Skeletal muscle satellite cell (primary cell): Measurements from ENCODE around the gene ERN1.

Experiments used
- H3K27me3 ChIP-seq: 2 replicates; pipeline ENCODE4 v1.7.0; 2013; ENCODE audit warnings: low read length; ENCODE audit not compliant: control insufficient read depth, insufficient read depth
- H3K36me3 ChIP-seq: 2 replicates; pipeline ENCODE4 v1.7.0; 2013; ENCODE audit warnings: mild to moderate bottlenecking, control low read depth, low read length; ENCODE audit not compliant: insufficient read depth
- H3K4me1 ChIP-seq: 2 replicates; pipeline ENCODE4 v1.7.0; 2013; ENCODE audit warnings: low read length; ENCODE audit not compliant: control insufficient read depth, insufficient read depth
- H3K4me2 ChIP-seq: 2 replicates; pipeline ENCODE4 v1.7.0; 2013; ENCODE audit warnings: mild to moderate bottlenecking, low read length
- H3K4me3 ChIP-seq: 2 replicates; pipeline ENCODE4 v1.7.0; 2013; ENCODE audit warnings: low read length
- H3K9ac ChIP-seq: 2 replicates; pipeline ENCODE4 v1.7.0; 2013; ENCODE audit warnings: mild to moderate bottlenecking, low read depth, low read length, moderate library complexity
- H3K9me3 ChIP-seq: replicated peaks from 2 replicates; pipeline ENCODE4 v1.7.0; 2013; ENCODE audit warnings: mild to moderate bottlenecking, control low read depth, low read length

ERN1 gene

DNA sequence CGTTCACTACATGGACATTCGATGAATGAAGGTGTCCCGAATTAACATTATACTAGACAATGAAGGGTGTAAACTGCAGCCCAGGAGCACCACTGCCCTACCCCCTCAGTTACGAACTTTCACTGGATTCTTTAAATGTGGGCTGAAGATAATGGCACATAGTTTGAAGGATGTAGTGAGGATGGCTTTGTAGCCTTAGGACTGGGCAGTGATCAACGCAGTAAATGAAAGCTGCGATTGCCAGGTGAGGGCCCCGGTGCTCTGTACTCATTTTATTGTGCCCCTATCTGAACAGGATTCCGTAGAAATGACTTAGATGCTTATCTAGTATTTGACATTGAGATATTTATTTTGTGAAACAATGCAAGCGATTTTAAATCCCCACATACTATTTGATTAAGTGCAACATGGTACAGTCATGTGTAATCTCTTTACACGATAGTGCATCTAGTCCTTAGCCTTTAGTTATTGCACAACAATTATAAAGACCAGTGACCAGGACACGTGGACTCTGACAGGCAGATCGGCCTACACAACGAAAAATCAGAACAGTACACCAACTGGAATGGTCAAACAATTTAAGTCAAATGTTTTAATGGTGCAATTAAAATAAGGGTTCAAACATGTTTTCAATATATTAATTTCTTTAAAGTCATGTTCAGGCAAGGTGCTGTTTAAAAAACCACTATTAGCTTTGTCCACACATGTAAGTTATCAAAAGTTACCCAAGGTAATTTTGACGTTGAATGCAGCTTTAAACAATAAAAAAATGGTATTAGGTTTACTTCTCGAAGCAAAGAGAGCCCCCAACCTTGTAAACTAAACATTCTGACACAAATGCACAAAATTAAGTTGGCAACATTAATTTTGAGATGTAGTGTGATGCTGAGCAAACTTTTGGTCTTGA, 17.4 kb upstream of the ERN1 start:
- peak overlapping the region; percentile 87 for H3K4me3 ChIP-seq
- peaks cover 24% of the 10 kb centered on the region for H3K4me1 ChIP-seq
- H3K27me3 ChIP-seq: no peaks in the 10 kb centered on the region
- peak overlapping the region; percentile 95 for H3K9ac ChIP-seq
- peak overlapping the region; percentile 97 for H3K4me2 ChIP-seq
- H3K36me3 ChIP-seq: peaks cover 9% of the 10 kb centered on the region
- no peaks in the 10 kb centered on the region for H3K9me3 ChIP-seq

DNA sequence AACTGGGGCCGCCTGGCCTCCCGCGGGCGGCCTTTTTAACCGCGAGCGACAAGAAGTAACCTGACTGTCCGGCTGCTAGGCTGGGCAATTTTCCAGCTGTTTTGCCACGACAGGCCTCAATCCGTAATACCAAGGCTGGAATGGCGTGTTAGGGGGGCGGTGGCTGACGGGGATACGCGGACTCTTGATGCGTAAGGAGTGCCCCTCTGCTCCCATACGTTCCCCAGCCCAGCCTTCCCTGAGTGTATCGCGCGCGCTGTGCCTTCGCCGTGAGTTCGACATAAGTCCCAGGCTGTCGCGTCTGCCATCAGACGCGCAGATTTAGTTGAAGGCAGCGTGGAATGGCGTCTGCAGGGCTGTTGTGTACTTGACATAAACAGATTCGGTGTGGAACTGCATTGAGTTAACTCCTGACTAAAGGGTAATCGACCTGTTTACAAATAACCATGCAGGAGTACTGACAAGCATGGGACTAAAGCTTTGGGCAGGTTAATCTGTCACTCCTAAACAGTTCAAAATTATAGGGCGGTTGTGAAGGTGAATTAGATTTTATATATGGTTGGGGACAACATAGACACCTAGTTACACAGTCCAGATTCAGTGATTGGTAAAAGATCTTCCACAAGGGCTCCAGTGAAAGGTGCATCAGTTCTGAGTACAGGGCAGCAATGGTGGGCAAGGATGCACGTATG, 16.6 kb upstream of the ERN1 start:
- Histone ChIP-seq H3K4me3 (peak overlapping the region; percentile 87), H3K36me3 (peaks cover 9% of the 10 kb centered on the region), H3K9ac (peak overlapping the region; percentile 95), H3K4me1 (peaks cover 24% of the 10 kb centered on the region), H3K9me3 (no peaks in the 10 kb centered on the region), H3K4me2 (peak overlapping the region; percentile 97), H3K27me3 (no peaks in the 10 kb centered on the region)

DNA sequence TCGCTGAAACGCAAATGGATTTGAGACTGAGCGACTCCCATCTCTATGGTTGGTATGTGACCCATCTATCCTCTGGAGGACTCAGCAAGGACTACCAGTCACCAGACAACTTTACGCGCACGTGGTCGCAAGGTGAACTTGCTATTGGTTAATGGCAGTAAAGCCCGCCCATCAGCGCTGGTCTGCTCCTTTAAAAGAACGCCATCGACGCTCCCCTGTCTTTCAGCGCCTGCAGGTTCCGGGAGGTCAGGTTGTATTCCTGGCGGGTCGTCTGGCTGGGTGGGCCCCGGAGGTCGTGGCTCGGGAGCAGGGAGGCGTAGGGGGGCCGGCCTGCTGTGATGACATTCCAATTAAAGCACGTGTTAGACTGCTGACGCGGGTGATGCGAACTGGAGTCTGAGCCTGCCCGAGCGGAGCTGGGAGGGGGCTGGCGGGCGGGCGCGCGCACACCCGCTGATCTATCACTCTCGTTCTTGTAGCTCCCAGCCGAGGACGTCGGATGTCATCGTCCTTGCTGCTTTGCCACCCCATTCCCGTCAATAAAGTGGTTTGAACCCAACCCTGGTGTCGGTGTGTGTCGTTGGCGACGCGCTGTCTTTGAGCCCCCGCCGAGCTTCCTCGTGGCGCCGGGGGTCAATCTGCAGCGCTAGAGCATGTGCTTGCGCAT, 15.9 kb upstream of the ERN1 start:
- peaks cover 9% of the 10 kb centered on the region for H3K36me3 ChIP-seq
- H3K4me1 ChIP-seq: peaks cover 24% of the 10 kb centered on the region
- H3K9ac ChIP-seq: peak overlapping the region; percentile 95
- H3K4me3 ChIP-seq: peak overlapping the region; percentile 87
- peak overlapping the region; percentile 97 for H3K4me2 ChIP-seq
- no peaks in the 10 kb centered on the region for H3K9me3 ChIP-seq
- H3K27me3 ChIP-seq: no peaks in the 10 kb centered on the region

DNA sequence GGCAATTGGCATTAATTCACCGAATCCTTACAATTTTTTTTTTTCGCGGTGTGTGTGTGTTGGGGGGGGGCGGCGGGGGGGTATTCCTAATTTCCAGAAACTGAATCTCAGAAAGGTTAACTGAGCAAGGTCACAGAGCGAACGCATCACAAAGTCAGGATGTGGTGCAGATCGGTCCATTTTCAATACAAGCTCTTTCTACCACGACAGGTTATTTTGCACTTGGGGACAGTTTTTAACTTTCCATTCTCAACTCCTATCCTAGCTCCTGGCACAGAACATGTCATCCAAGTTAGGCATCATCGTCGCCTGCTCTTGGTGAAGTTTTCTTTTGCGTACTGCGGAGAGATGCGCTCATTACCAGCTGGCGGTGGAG, 15.4 kb upstream of the ERN1 start:
- Histone ChIP-seq H3K4me2 (peak overlapping the region; percentile 88), H3K9me3 (no peaks in the 10 kb centered on the region), H3K36me3 (peaks cover 9% of the 10 kb centered on the region), H3K9ac (peak overlapping the region; percentile 69), H3K27me3 (no peaks in the 10 kb centered on the region), H3K4me1 (peaks cover 20% of the 10 kb centered on the region), H3K4me3 (peak overlapping the region; percentile 87)

DNA sequence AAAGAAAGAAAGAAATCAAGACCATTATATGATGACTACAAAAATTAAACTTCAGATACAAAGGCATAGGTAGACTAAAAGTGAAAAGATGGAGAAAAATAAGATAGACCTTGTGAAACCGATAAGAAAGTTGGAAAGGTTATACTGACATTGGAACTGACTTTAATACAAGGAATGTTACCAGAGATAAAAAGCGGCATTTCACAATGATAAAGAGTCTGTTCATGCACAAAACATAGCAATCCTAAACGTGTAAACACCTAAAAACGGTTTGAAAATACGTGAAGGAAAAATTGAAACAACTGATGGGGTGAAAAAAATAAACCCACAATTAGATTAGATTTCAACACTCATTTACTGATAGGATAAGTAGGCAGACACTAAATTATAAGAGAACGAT, 9.6 kb upstream of the ERN1 start:
- H3K9me3 ChIP-seq: no peaks in the 10 kb centered on the region
- H3K36me3 ChIP-seq: no peaks in the 10 kb centered on the region
- H3K9ac ChIP-seq: no peak overlapping the region
- H3K4me2 ChIP-seq: no peak overlapping the region
- H3K27me3 ChIP-seq: no peaks in the 10 kb centered on the region
- H3K4me1 ChIP-seq: no peaks in the 10 kb centered on the region
- H3K4me3 ChIP-seq: no peak overlapping the region

DNA sequence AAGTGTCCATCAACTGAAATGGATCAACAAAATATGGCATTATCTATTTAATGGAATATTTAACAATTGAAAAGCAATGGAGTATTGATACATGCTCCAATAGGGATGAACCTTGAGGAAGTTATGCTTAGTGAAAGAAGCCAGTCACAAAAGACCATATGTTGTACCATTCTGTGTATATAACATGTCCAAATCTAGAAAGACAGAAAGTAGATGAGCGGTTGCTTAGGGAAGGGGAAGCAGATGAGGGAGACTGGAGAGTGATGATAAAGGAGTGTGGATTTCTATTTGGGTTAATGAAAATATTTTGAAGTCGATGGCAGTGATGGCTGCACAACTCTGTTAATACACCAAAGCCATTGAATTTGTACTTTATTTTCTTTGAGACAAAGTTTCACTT, 8.5 kb upstream of the ERN1 start:
- no peaks in the 10 kb centered on the region for H3K36me3 ChIP-seq
- no peak overlapping the region for H3K4me3 ChIP-seq
- H3K4me1 ChIP-seq: no peaks in the 10 kb centered on the region
- no peaks in the 10 kb centered on the region for H3K27me3 ChIP-seq
- no peak overlapping the region for H3K4me2 ChIP-seq
- no peak overlapping the region for H3K9ac ChIP-seq
- H3K9me3 ChIP-seq: no peaks in the 10 kb centered on the region

DNA sequence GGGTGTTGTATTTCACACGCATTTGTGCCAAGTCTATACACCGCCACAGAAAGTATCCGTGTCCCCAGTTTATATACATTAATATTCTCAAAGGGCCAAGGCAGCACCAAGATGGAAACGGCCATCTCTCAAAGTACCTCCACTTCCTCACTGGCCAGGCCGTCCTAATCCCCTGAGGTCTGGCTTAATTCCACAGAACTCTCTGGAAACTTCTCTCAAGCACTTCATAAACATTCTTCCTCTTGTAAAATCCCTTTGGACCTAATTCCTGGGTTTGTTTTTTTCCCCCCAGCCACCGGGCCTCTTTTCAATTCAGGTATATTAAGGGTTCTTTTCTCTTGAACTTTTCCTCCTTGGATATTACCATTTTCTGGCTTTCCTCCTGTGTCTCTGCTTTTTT, 5.1 kb upstream of the ERN1 start:
- Histone ChIP-seq H3K27me3 (no peaks in the 10 kb centered on the region), H3K36me3 (no peaks in the 10 kb centered on the region), H3K9ac (no peak overlapping the region)

DNA sequence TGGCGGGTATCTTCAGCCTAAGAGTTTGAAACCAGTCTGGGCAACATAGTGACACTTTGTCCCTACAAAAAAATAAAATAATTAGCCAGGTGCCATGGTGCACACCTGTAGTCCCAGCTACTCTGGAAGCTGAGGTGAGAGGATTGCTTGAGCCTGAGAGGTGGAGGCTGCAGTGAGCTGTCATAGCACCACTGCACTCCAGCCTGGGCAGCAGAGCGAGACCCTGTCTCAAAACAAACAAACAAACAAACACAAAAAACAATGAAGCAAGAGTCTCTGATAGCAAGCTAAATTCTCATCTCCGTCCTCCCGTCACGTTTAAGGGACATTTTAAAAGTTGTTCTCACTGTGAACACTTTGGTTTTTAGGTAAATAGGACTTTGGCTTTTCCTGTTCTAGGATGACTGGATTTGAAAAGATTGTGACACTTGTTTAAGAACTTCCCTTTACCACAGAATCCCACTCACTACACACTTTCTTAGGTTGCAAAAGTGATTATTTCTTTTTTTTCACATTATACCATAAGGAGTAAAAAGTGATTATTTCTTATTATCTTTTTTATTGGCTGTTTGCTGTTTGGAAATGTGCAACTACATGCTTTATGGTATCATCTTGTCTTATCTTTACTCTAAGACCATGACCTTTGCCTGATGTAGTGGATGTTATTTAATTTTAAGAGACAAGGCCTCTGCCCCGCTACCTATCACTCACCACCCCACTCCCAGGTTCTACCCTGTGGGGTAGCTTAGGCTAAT, 4.4 kb upstream of the ERN1 start:
- Histone ChIP-seq H3K4me1 (peaks cover 10% of the 10 kb centered on the region), H3K4me3 (no peak overlapping the region), H3K27me3 (no peaks in the 10 kb centered on the region), H3K36me3 (no peaks in the 10 kb centered on the region), H3K4me2 (no peak overlapping the region), H3K9me3 (no peaks in the 10 kb centered on the region), H3K9ac (no peak overlapping the region)

More for the DNA sequence above, 5.1 kb upstream of the ERN1 start:
- Histone ChIP-seq H3K4me2 (no peak overlapping the region), H3K4me1 (peaks cover 10% of the 10 kb centered on the region), H3K9me3 (no peaks in the 10 kb centered on the region), H3K4me3 (no peak overlapping the region)

DNA sequence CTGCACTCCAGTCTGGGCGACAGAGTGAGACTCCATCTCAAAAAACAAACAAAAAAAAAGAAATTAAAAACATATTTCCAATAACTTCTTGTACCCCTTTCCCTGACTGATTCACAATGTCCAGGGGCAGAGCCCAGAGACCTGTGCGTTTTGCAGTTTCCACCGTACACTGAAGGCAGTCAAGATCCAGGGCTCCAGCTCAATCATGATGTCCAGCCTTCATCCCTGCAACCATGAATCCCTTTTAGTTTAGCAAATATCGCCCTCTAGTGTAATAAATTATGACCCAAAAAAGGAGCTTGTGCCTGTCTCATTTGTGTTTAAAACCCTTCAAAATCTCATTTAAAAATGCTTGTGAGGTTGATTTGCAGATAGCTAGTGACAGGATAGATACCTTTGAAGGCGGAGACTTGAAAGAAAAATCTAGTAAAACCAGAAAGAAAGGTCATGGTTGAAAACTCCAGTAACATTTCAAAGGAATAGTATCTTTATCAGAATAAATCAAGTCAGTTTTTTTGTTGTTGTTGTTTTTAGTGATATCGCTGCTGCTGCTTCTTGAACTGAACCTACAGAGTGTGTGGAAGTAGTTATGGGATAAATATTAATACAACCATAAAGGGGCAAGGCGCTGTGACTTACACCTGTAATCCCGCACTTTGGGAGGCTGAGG, 3.7 kb upstream of the ERN1 start:
- no peaks in the 10 kb centered on the region for H3K27me3 ChIP-seq
- no peak overlapping the region for H3K9ac ChIP-seq
- H3K4me3 ChIP-seq: no peak overlapping the region
- H3K4me2 ChIP-seq: no peak overlapping the region
- H3K36me3 ChIP-seq: no peaks in the 10 kb centered on the region
- H3K4me1 ChIP-seq: peaks cover 14% of the 10 kb centered on the region
- H3K9me3 ChIP-seq: no peaks in the 10 kb centered on the region

DNA sequence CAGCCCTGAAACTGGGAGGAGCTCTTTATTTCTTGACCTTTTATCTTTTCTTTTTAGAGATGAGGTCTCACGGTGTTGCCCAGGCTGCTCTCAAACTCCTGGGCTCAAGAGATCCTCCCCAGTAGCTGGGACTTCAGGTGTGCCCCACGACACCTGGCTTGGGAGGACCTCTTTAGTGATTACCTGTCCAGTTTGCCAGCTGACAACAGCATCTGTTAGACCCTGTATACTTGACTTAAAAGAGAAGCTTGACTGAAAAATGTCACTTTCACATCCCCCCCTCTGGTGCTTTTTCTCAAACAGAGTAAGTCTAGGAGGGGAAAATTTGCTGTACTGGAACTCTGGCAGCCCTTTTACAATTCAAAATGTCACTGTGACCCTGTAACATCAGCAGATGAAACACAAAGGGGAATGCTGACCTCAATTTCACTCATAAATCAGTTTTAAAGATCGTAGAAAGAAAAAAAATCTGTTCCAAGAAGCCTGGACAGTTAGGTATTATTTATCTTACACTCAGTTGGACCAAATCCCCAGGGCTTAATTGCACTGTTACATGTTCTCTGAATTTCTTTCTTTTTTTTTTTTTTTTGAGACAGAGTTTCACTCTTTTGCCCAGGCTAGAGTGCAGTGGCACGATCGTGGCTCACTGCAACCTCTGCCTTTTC, 1.8 kb upstream of the ERN1 start:
- Histone ChIP-seq H3K9ac (no peak overlapping the region), H3K4me2 (no peak overlapping the region), H3K9me3 (no peaks in the 10 kb centered on the region), H3K36me3 (no peaks in the 10 kb centered on the region), H3K4me1 (peaks cover 27% of the 10 kb centered on the region), H3K4me3 (no peak overlapping the region), H3K27me3 (no peaks in the 10 kb centered on the region)
